Natural killer cell (primary cell): ENCODE measurements around the gene MID1. TPM values are rescaled to one million over a fixed set of nuclear protein-coding genes. Genes with fewer than 3 reads are reported as not detected.

Experiments
- ATAC-seq, 3 donors: fragments of 150-1000 bp in 2 of 3; fragments of 200-7000 bp in 1 of 3; cut with Tn5 transposase; 1 replicate in 1 of 3; 2 replicates in 2 of 3; pipeline ENCODE4 v1.10.0; 2021; ENCODE audit warnings: mild to moderate bottlenecking in 2 of 3, moderate library complexity in 2 of 3
- DNase-seq, 2 donors: peaks; one replicate each; pipeline versions ENCODE4 v3.0.0 to v3.0.0-alpha.2; 2013 to 2021; ENCODE audit warnings: mixed read lengths in 1 of 2
- H3K27ac ChIP-seq: one replicate; pipeline ENCODE4 v1.5.1; 2013; ENCODE audit warnings: mild to moderate bottlenecking, low read length
- H3K27me3 ChIP-seq: one replicate; pipeline ENCODE4 v1.6.1; 2013; ENCODE audit warnings: low read length; ENCODE audit not compliant: control insufficient read depth, insufficient read depth
- H3K36me3 ChIP-seq: one replicate; pipeline ENCODE4 v1.6.1; 2013; ENCODE audit warnings: low read length; ENCODE audit not compliant: control insufficient read depth, insufficient read depth
- H3K4me1 ChIP-seq: one replicate; pipeline ENCODE4 v1.6.1; 2013; ENCODE audit warnings: low read length; ENCODE audit not compliant: control insufficient read depth, insufficient read depth
- H3K4me3 ChIP-seq: one replicate; pipeline ENCODE4 v1.5.1; 2013; ENCODE audit warnings: low read length
- H3K9me3 ChIP-seq: one replicate; pipeline ENCODE4 v1.6.1; 2013; ENCODE audit warnings: low read length; ENCODE audit not compliant: control insufficient read depth, insufficient read depth
- H3K27ac Mint-ChIP-seq, 2 donors: one replicate each; pipeline ENCODE4 v1.8.0; 2022; ENCODE audit warnings: mild to moderate bottlenecking in 2 of 2, mixed read lengths in 2 of 2, moderate library complexity in 1 of 2
- H3K27me3 Mint-ChIP-seq, 2 donors: one replicate each; pipeline ENCODE4 v1.8.0; 2022; ENCODE audit warnings: low read depth in 2 of 2, mixed read lengths in 2 of 2
- H3K36me3 Mint-ChIP-seq: one replicate; pipeline ENCODE4 v1.8.0; 2022; ENCODE audit warnings: mixed read lengths
- H3K4me1 Mint-ChIP-seq, 2 donors: one replicate each; pipeline ENCODE4 v1.8.0; 2022; ENCODE audit warnings: mixed read lengths in 2 of 2
- H3K4me3 Mint-ChIP-seq: one replicate; pipeline ENCODE4 v1.8.0; 2022; ENCODE audit warnings: mild to moderate bottlenecking, moderate library complexity, mixed read lengths
- H3K9me3 Mint-ChIP-seq, 2 donors: one replicate each; pipeline ENCODE4 v1.8.0; 2022; ENCODE audit warnings: mixed read lengths in 2 of 2
- WGBS: methylation state at CpG from one replicate; pipeline ENCODE4 v1.1.7; 2013; ENCODE audit warnings: missing lambda C conversion rate; ENCODE audit not compliant: insufficient coverage; 5-methylcytosine and 5-hydroxymethylcytosine counted together
- intact Hi-C: fragments of 100-400 bp; cut with micrococcal nuclease; formaldehyde crosslinking; loops from one replicate; pipeline ENCODE4 v1.14.2; 2022
- total RNA-seq, 4 donors: library from RNA; stranded (reverse); fragments of 120-200 nt in 1 of 4; gene quantifications; one replicate each; pipeline versions ENCODE4 v1.2.3 to v1.2.4, GENCODE V29; 2013 to 2022
- TF ChIP-seq, protein P1 (sequence below): fragments of 200-600 bp; IDR thresholded peaks from one replicate; pipeline ENCODE4 v1.8.0; 2022; ENCODE audit warnings: antibody characterized with exemption

Gene MID1
- total RNA-seq, 3 donors from 2014 or later (not counting 1 experiment from before 2014, with no cell fraction given): not detected

DNA sequence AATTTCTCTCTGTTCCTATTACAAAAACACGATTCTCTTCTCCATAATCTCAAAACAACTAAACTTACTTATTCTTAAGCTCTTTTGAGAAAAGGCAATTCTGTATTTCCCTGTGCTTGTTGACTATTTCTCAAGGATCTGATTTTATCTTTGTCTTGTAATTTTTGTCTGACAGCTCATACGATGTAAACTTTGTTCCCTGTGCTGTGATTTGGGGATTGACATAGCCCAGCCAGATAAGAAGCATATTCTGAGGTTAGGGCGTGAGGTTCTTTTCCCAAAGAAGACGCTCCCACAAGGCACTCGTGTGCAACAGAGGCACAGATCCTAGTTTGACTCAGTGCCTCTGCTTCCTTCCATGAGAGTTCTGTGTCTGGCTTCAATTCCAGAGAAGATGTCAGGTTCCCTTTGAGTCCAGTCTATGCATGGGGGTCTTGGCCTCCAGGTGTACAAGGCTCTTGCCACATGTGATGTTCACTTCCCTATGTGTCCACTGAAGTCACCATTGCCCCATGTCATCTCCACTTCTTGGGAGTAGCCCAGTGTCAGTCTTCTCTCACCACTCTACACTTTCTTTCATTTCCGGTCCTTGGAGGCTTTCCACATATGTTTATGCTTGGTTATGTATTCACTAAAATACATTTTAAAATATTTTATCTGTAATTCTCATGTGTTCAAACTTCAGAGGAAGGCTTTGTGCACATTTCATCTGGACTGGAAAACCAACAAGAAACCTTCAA is 94.8 kb downstream of the MID1 start:
- Mint-ChIP-seq H3K27ac (no peak overlapping the region), H3K36me3 (no peaks in the 10 kb centered on the region), H3K27me3 (no peaks in the 10 kb centered on the region), H3K9me3 (no peaks in the 10 kb centered on the region), H3K4me1 (no peaks in the 10 kb centered on the region), H3K4me3 (no peak overlapping the region)
- Histone ChIP-seq H3K27ac (no peak overlapping the region), H3K9me3 (no peaks in the 10 kb centered on the region), H3K27me3 (no peaks in the 10 kb centered on the region), H3K36me3 (no peaks in the 10 kb centered on the region), H3K4me3 (no peak overlapping the region), H3K4me1 (no peaks in the 10 kb centered on the region)
- WGBS: 82% methylated on average over 5 of the region's 6 CpGs
- DNase-seq (no peak), ATAC-seq (no peak)
- intact Hi-C loops: no loop called here
- TF ChIP-seq, protein P1, sequence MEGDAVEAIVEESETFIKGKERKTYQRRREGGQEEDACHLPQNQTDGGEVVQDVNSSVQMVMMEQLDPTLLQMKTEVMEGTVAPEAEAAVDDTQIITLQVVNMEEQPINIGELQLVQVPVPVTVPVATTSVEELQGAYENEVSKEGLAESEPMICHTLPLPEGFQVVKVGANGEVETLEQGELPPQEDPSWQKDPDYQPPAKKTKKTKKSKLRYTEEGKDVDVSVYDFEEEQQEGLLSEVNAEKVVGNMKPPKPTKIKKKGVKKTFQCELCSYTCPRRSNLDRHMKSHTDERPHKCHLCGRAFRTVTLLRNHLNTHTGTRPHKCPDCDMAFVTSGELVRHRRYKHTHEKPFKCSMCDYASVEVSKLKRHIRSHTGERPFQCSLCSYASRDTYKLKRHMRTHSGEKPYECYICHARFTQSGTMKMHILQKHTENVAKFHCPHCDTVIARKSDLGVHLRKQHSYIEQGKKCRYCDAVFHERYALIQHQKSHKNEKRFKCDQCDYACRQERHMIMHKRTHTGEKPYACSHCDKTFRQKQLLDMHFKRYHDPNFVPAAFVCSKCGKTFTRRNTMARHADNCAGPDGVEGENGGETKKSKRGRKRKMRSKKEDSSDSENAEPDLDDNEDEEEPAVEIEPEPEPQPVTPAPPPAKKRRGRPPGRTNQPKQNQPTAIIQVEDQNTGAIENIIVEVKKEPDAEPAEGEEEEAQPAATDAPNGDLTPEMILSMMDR: no peak

DNA sequence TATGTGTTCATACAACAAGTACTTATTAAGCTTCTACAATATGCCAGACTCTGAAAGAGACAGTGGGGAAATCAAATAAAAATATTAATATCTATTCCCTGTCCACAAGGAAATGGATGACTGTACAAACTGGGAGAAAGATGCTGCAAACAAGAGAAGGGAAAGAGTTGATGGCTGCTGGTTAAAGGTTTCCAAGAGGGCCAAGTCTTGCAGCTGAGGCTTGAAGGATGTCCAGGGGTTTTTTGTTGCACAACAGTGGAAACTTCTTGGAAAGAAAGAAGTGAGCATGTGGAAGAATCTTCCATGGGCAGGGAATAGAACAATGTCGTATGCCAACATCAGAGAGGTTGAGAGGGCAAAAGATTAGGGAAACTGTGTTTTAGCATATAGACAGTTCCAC is 95.8 kb downstream of the MID1 start:
- no peaks in the 10 kb centered on the region for H3K27me3 ChIP-seq
- TF ChIP-seq, protein P1: no peak
- no peak overlapping the region for H3K27ac Mint-ChIP-seq
- no peak for ATAC-seq
- no peaks in the 10 kb centered on the region for H3K9me3 Mint-ChIP-seq
- no peaks in the 10 kb centered on the region for H3K4me1 Mint-ChIP-seq
- H3K27ac ChIP-seq: no peak overlapping the region
- no peak overlapping the region for H3K4me3 Mint-ChIP-seq
- no peaks in the 10 kb centered on the region for H3K36me3 Mint-ChIP-seq
- no peaks in the 10 kb centered on the region for H3K4me1 ChIP-seq
- intact Hi-C loops: no loop called here
- DNase-seq: no peak
- no peaks in the 10 kb centered on the region for H3K9me3 ChIP-seq
- 70% methylated on average over 1 of the region's 1 CpG for WGBS
- no peaks in the 10 kb centered on the region for H3K36me3 ChIP-seq
- H3K4me3 ChIP-seq: no peak overlapping the region
- no peaks in the 10 kb centered on the region for H3K27me3 Mint-ChIP-seq

DNA sequence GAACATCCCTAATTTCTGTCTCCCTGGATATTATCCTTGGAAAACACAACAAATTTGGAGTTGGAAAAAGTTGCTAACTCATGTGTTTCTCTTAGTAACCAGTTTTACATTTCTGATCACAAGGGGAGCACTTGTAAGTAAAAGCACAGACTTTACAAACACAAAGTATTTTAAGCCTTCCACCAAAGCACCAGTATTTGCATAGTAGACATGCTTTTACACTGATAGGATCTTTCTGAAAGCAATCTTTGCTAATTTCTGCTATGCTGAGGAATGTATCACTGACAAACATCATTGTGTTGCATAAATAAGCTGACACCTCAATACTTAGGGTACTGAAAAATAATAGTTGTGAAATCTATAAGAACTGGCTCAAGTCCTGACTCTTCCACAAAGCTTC is 100.6 kb downstream of the MID1 start:
- no peak overlapping the region for H3K27ac ChIP-seq
- no peaks in the 10 kb centered on the region for H3K4me1 ChIP-seq
- Mint-ChIP-seq H3K27ac (no peak overlapping the region), H3K36me3 (no peaks in the 10 kb centered on the region), H3K4me1 (no peaks in the 10 kb centered on the region), H3K9me3 (no peaks in the 10 kb centered on the region), H3K4me3 (no peak overlapping the region), H3K27me3 (no peaks in the 10 kb centered on the region)
- ATAC-seq (no peak), DNase-seq (no peak)
- no peaks in the 10 kb centered on the region for H3K36me3 ChIP-seq
- no peak overlapping the region for H3K4me3 ChIP-seq
- intact Hi-C loops: no loop called here
- no peaks in the 10 kb centered on the region for H3K9me3 ChIP-seq
- TF ChIP-seq, protein P1: no peak
- no peaks in the 10 kb centered on the region for H3K27me3 ChIP-seq

DNA sequence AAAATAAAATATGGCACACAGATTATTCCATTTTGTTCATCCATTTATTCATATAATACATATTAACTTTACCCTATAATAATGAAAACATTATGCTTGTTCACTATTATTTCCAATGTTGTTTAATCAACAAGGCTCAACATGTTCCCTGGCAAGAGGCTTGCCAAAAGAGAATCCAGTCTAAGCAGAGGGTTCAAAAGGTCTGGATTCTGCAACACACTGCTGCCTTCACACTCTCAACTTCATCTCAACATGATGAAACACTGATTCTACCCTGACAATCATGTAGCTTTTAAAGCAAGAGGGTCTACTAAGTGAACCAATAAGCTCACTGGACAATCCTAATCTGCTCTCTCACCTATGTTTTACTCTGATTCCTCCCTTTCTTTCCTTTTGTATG is 101.1 kb downstream of the MID1 start:
- Mint-ChIP-seq H3K36me3 (no peaks in the 10 kb centered on the region), H3K27me3 (no peaks in the 10 kb centered on the region), H3K9me3 (no peaks in the 10 kb centered on the region), H3K4me1 (no peaks in the 10 kb centered on the region), H3K27ac (no peak overlapping the region), H3K4me3 (no peak overlapping the region)
- TF ChIP-seq, protein P1: no peak
- Histone ChIP-seq H3K36me3 (no peaks in the 10 kb centered on the region), H3K4me3 (no peak overlapping the region), H3K9me3 (no peaks in the 10 kb centered on the region), H3K27ac (no peak overlapping the region), H3K4me1 (no peaks in the 10 kb centered on the region), H3K27me3 (no peaks in the 10 kb centered on the region)
- intact Hi-C loops: no loop called here
- DNase-seq (no peak), ATAC-seq (no peak)
